HG03060 (cell line): ENCODE measurements around the gene TRAF3.

Experiments
- ATAC-seq: cut with Tn5 transposase; IDR thresholded peaks from one replicate; pipeline ENCODE4 v1.9.1; 2021; ENCODE audit warnings: low read depth, moderate number of reproducible peaks; ENCODE audit not compliant: unreplicated experiment

TRAF3 gene

GRCh38 chr14:102903889-102904512 lies 126.8 kb downstream of the TRAF3 start:
- no peak for ATAC-seq

- no peak for ATAC-seq
These were observed 128.2 kb downstream of the TRAF3 start for GRCh38 chr14:102905116-102906108.

GRCh38 chr14:102906616-102907302 lies 129.5 kb downstream of the TRAF3 start:
- no peak for ATAC-seq

GRCh38 chr14:102907303-102907844 lies 130.1 kb downstream of the TRAF3 start:
- ATAC-seq = no peak

GRCh38 chr14:102907980-102908730 lies 130.9 kb downstream of the TRAF3 start:
- ATAC-seq = no peak

- no peak for ATAC-seq
These were observed 131.7 kb downstream of the TRAF3 start for GRCh38 chr14:102908766-102909455.

- no peak for ATAC-seq
These were observed 132.2 kb downstream of the TRAF3 start for GRCh38 chr14:102909462-102909861.

- ATAC-seq = no peak
These were observed 132.7 kb downstream of the TRAF3 start for GRCh38 chr14:102909911-102910310.

- no peak for ATAC-seq
These were observed 133.2 kb downstream of the TRAF3 start for GRCh38 chr14:102910442-102910841.

- ATAC-seq = no peak
These were observed 134.3 kb downstream of the TRAF3 start for GRCh38 chr14:102911541-102911951.

- no peak for ATAC-seq
These were observed 134.9 kb downstream of the TRAF3 start for GRCh38 chr14:102911991-102912761.

GRCh38 chr14:102913341-102914211 lies 136.3 kb downstream of the TRAF3 start:
- ATAC-seq = no peak

- ATAC-seq = no peak
These were observed 137.4 kb downstream of the TRAF3 start for GRCh38 chr14:102914474-102915291.

- no peak for ATAC-seq
These were observed 138.3 kb downstream of the TRAF3 start for GRCh38 chr14:102915292-102916110.

- no peak for ATAC-seq
These were observed 139.3 kb downstream of the TRAF3 start for GRCh38 chr14:102916347-102917055.

GRCh38 chr14:102917056-102917385 lies 139.8 kb downstream of the TRAF3 start:
- ATAC-seq = no peak
